Calu3 (cell line): ENCODE results near the gene SYT15B. TPM values are rescaled to one million over a fixed set of nuclear protein-coding genes. Genes with fewer than 3 reads are reported as not detected.
A peak's percentile ranks its signal among the peaks of the same experiment; 100 is the strongest.
"Not testable (repeated sequence)": the region's sequence is repeated elsewhere in the genome, so short reads cannot be mapped to it uniquely, and the experiment has no call there.

ENCODE experiments used
- BruUV-seq: library from RNA; stranded (reverse); fragments of 400-500 nt; replicated peaks from 2 replicates; lab custom pipeline; 2021; lab: Mats Ljungman, UMichigan
- CTCF ChIA-PET: fragments of 300-600 bp; sonication (Branson Sonifier 250); formaldehyde crosslinking; loops from one replicate; lab custom pipeline; 2022; ENCODE audit warnings: antibody characterized with exemption; lab: Charles Lee
- DNase-seq: peaks from one replicate; pipeline ENCODE4 v3.0.0; 2022
- H3K27ac Mint-ChIP-seq: one replicate; pipeline ENCODE4 v1.8.0; 2022; ENCODE audit warnings: mixed read lengths; ENCODE audit not compliant: unreplicated experiment
- H3K27me3 Mint-ChIP-seq: one replicate; pipeline ENCODE4 v1.8.0; 2022; ENCODE audit warnings: mixed read lengths; ENCODE audit not compliant: unreplicated experiment
- H3K36me3 Mint-ChIP-seq: one replicate; pipeline ENCODE4 v1.8.0; 2022; ENCODE audit warnings: mild to moderate bottlenecking, moderate library complexity, mixed read lengths; ENCODE audit not compliant: insufficient read depth, unreplicated experiment
- H3K4me1 Mint-ChIP-seq: one replicate; pipeline ENCODE4 v1.8.0; 2022; ENCODE audit warnings: mild to moderate bottlenecking, low read depth, mixed read lengths; ENCODE audit not compliant: unreplicated experiment
- H3K4me3 Mint-ChIP-seq: one replicate; pipeline ENCODE4 v1.8.0; 2022; ENCODE audit warnings: mild to moderate bottlenecking, low read depth, moderate library complexity, mixed read lengths; ENCODE audit not compliant: unreplicated experiment
- H3K9me3 Mint-ChIP-seq: one replicate; pipeline ENCODE4 v1.8.0; 2022; ENCODE audit warnings: low read depth, mixed read lengths; ENCODE audit not compliant: unreplicated experiment
- intact Hi-C: fragments of 100-400 bp; cut with micrococcal nuclease; formaldehyde crosslinking; loops from one replicate; pipeline ENCODE4 v1.10.0; 2022; ENCODE audit not compliant: unreplicated experiment
- total RNA-seq: library from RNA; stranded (reverse); gene quantifications from 2 replicates; pipeline ENCODE4 v1.2.3, GENCODE V29; 2022

Gene SYT15B
- total RNA-seq, 1 experiment from 2014 or later: 0.21 TPM

- peak overlapping the region; percentile 66 for H3K4me3 Mint-ChIP-seq
- H3K9me3 Mint-ChIP-seq, H3K4me1 Mint-ChIP-seq, H3K36me3 Mint-ChIP-seq, H3K27me3 Mint-ChIP-seq, BruUV-seq, intact Hi-C loops, H3K27ac Mint-ChIP-seq, CTCF ChIA-PET: not testable (repeated sequence)
- peak; percentile 75 for DNase-seq
These were observed 19.5 kb downstream of the SYT15B start for GRCh38 chr10:47743611-47744550.

- H3K9me3 Mint-ChIP-seq, H3K36me3 Mint-ChIP-seq, H3K27ac Mint-ChIP-seq, H3K4me3 Mint-ChIP-seq, H3K4me1 Mint-ChIP-seq, H3K27me3 Mint-ChIP-seq, DNase-seq, intact Hi-C loops, BruUV-seq, CTCF ChIA-PET: not testable (repeated sequence)
These were observed 22.5 kb downstream of the SYT15B start for GRCh38 chr10:47740868-47741267.

- DNase-seq, H3K36me3 Mint-ChIP-seq, H3K4me1 Mint-ChIP-seq, CTCF ChIA-PET, H3K27me3 Mint-ChIP-seq, BruUV-seq, H3K9me3 Mint-ChIP-seq, H3K27ac Mint-ChIP-seq, H3K4me3 Mint-ChIP-seq, intact Hi-C loops: not testable (repeated sequence)
These were observed 32.5 kb downstream of the SYT15B start for GRCh38 chr10:47730911-47731310.

GRCh38 chr10:47725740-47726139, 37.7 kb downstream of the SYT15B start:
- H3K9me3 Mint-ChIP-seq, H3K36me3 Mint-ChIP-seq, H3K27ac Mint-ChIP-seq, H3K4me1 Mint-ChIP-seq, DNase-seq, BruUV-seq, CTCF ChIA-PET, H3K27me3 Mint-ChIP-seq, intact Hi-C loops, H3K4me3 Mint-ChIP-seq: not testable (repeated sequence)

GRCh38 chr10:47725047-47725446, 38.3 kb downstream of the SYT15B start:
- H3K9me3 Mint-ChIP-seq, H3K27ac Mint-ChIP-seq, H3K27me3 Mint-ChIP-seq, H3K4me1 Mint-ChIP-seq, H3K36me3 Mint-ChIP-seq, DNase-seq, CTCF ChIA-PET, H3K4me3 Mint-ChIP-seq, intact Hi-C loops, BruUV-seq: not testable (repeated sequence)

- H3K36me3 Mint-ChIP-seq, H3K4me3 Mint-ChIP-seq, H3K4me1 Mint-ChIP-seq, H3K27ac Mint-ChIP-seq, H3K9me3 Mint-ChIP-seq, H3K27me3 Mint-ChIP-seq, BruUV-seq, intact Hi-C loops, DNase-seq, CTCF ChIA-PET: not testable (repeated sequence)
These were observed 39.3 kb downstream of the SYT15B start for GRCh38 chr10:47724119-47724518.

- H3K9me3 Mint-ChIP-seq, H3K27ac Mint-ChIP-seq, H3K4me3 Mint-ChIP-seq, H3K36me3 Mint-ChIP-seq, DNase-seq, H3K4me1 Mint-ChIP-seq, H3K27me3 Mint-ChIP-seq, BruUV-seq, CTCF ChIA-PET, intact Hi-C loops: not testable (repeated sequence)
These were observed 40.0 kb downstream of the SYT15B start for GRCh38 chr10:47723362-47723761.

GRCh38 chr10:47717011-47717769, 46.2 kb downstream of the SYT15B start:
- intact Hi-C loops, H3K27me3 Mint-ChIP-seq, CTCF ChIA-PET, BruUV-seq, H3K36me3 Mint-ChIP-seq, H3K4me1 Mint-ChIP-seq, H3K9me3 Mint-ChIP-seq, H3K27ac Mint-ChIP-seq, H3K4me3 Mint-ChIP-seq, DNase-seq: not testable (repeated sequence)
